A673 (cell line): Measurements from ENCODE around the gene MAML3.

ENCODE experiments used
- EZH2 ChIP-seq: fragments of 200-600 bp; sonication (generic); IDR thresholded peaks from 2 replicates; pipeline ENCODE4 v1.6.1; 2017; ENCODE audit warnings: borderline replicate concordance, low read depth, mild to moderate bottlenecking, mixed read lengths, antibody characterized with exemption, low read length; ENCODE audit not compliant: poor library complexity, severe bottlenecking
- TF ChIP-seq, protein P1 (sequence below): fragments of 300-800, 200-600 bp; sonication (generic); conservative IDR thresholded peaks from 2 replicates; pipeline ENCODE4 v1.5.1; 2017; ENCODE audit warnings: low read depth, mild to moderate bottlenecking, antibody characterized with exemption, low read length, moderate library complexity, mixed read lengths

DNA sequence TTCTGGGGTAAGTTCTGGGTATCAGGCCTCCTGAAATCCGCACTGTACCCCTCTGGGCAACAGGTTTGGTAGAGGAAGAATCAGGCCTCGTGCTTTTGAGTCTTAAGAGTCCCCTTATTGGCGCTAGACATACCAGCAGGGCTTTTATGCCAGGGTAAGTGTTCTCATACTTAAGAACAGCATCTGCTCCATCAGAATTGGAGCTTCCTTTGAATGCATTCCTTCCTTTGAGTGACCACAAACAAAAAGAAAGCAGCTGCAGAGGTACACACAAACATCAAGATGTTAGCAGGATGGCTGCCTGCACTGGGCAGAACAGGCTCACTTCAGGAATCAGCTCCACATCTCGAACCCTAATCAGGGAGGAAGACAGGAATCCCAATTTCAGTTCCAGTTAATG lies 331.6 kb downstream of the MAML3 start:
- TF ChIP-seq, protein P1, sequence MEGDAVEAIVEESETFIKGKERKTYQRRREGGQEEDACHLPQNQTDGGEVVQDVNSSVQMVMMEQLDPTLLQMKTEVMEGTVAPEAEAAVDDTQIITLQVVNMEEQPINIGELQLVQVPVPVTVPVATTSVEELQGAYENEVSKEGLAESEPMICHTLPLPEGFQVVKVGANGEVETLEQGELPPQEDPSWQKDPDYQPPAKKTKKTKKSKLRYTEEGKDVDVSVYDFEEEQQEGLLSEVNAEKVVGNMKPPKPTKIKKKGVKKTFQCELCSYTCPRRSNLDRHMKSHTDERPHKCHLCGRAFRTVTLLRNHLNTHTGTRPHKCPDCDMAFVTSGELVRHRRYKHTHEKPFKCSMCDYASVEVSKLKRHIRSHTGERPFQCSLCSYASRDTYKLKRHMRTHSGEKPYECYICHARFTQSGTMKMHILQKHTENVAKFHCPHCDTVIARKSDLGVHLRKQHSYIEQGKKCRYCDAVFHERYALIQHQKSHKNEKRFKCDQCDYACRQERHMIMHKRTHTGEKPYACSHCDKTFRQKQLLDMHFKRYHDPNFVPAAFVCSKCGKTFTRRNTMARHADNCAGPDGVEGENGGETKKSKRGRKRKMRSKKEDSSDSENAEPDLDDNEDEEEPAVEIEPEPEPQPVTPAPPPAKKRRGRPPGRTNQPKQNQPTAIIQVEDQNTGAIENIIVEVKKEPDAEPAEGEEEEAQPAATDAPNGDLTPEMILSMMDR = no peak
- no peak for TF ChIP-seq EZH2
